ENCODE data around the gene CCDC171. TPM values are rescaled to one million over a fixed set of nuclear protein-coding genes. Genes with fewer than 3 reads are reported as not detected.

CCDC171 gene
- 8.1 and 13.3 TPM in 2 replicates for total RNA-seq (ENCODE audit: low replicate concordance)

DNA sequence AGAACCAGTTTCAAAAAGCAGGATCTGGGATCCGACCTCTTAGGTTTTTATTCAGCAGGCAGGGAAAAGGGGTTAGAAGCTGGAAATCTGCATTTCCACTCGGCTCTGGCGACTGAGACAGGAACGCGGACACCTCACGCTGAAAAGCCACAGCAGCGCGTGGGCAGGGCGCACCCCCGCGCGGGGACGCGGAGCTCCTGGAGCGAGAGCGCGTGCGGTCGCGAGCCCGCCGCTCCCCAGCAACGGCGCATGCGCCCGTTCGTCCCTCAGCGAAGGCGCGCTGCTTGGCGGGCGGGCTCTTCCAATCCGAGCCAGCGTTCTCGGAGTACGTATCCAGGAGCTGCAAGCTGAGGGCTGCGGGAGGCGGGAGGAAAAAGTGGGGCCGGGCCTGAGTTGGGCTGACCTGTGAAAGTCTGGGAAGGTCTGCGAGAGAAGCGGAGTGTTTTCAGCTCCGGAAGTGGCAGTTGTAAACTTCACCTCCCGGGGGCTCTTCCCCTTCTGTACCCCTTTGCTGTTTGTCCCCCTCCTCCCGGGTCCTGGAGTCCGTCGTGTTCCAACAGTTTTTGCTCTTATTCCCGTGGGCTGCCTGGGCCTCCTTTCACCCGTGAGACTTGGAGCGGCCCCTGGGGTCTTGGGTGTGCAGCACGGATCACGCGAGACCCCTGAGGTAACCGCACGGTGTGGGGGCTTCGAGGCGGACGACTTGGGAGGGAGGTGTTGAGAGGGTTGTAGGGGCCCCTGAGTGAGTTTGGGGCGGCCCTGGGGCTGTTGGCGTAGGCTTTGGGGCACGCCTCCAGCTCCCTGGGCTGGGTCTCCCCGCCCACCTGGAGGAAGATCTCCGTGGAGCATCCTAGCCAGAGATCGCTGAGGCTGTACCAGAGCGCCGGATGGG is at the start of gene CCDC171:
CCDC171 (plus strand) TSS at position 408 of the 892 bp plus-strand sequence. CDS start 11,046 bp downstream, outside the sequence.
- DNase-seq (ENCODE audit: low read depth): peak; percentile 94
- peak within 1 kb of the TSS; percentile 90 for H3K4me3 ChIP-seq (ENCODE audit: low read depth, low read length)
- TF ChIP-seq, protein P1, sequence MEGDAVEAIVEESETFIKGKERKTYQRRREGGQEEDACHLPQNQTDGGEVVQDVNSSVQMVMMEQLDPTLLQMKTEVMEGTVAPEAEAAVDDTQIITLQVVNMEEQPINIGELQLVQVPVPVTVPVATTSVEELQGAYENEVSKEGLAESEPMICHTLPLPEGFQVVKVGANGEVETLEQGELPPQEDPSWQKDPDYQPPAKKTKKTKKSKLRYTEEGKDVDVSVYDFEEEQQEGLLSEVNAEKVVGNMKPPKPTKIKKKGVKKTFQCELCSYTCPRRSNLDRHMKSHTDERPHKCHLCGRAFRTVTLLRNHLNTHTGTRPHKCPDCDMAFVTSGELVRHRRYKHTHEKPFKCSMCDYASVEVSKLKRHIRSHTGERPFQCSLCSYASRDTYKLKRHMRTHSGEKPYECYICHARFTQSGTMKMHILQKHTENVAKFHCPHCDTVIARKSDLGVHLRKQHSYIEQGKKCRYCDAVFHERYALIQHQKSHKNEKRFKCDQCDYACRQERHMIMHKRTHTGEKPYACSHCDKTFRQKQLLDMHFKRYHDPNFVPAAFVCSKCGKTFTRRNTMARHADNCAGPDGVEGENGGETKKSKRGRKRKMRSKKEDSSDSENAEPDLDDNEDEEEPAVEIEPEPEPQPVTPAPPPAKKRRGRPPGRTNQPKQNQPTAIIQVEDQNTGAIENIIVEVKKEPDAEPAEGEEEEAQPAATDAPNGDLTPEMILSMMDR (IDR thresholded peaks at IDR 0.05; ENCODE audit: insufficient read depth, low read length): no peak

DNA sequence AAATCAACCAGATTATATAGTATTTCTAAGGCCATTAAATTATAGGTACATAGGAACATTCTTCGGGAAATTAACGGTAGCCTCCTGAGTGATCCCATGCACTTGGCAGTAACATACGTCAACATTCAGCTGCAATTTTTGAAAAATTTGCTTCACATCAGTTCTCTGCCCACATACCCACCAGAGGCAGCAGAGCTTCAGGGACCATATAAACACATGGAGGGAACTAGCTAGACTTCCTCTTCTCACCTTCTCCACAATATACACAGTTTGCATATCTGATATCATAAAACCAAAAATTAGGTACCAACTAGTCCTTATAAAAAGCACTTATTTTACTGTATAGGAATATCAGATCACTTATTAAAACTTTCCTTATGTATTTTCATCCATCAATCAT is 46.9 kb upstream of the CCDC171 start:
- TF ChIP-seq, protein P1 (IDR thresholded peaks at IDR 0.05; ENCODE audit: insufficient read depth, low read length): no peak
- DNase-seq (ENCODE audit: low read depth): no peak
- no peak overlapping the region for H3K4me3 ChIP-seq (ENCODE audit: low read depth, low read length)

DNA sequence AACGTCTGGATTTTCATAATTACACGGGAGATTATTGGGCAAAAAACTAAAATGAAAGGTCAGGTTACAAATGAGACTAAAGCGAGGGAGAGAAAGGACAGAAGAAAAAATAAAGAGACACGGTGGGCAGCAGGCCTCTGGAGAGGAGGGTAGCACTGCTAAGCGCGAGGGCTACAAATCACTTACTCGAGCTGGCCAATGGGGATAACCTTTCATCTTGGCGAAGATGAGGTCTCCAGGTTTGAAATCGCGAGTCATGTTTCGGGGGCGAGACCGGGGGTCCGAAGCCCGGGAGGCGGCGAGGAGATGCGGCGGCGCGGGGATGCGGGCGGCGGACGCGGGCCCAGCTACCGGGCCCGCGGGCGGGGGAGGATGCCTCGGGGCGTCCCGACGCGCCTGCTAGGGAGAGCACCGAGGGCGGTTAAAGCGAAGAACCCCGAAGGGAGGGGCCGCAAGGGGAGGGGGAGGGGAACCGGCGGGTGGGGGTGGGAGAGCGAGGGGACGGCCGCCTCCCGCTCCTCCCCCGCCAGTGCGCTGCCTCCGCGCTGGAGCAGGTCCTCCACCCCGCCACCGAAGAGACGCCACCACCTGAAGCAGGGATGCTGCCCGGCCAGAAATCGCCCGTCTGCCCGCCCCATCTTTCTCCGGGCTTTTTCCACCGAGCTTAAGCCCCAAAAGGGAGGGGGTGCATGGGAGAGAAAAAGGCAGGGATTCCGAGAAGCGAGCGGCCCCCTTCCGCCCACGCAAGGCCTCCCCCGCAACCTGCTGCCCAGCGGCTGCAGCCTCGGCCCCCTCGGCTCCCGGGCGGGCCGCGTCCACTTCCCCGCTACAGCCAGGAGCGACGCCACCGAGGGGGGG is 42.7 kb upstream of the CCDC171 start:
- DNase-seq (ENCODE audit: low read depth): no peak
- TF ChIP-seq, protein P1 (IDR thresholded peaks at IDR 0.05; ENCODE audit: insufficient read depth, low read length): no peak
- peak overlapping the region; percentile 90 for H3K4me3 ChIP-seq (ENCODE audit: low read depth, low read length)

DNA sequence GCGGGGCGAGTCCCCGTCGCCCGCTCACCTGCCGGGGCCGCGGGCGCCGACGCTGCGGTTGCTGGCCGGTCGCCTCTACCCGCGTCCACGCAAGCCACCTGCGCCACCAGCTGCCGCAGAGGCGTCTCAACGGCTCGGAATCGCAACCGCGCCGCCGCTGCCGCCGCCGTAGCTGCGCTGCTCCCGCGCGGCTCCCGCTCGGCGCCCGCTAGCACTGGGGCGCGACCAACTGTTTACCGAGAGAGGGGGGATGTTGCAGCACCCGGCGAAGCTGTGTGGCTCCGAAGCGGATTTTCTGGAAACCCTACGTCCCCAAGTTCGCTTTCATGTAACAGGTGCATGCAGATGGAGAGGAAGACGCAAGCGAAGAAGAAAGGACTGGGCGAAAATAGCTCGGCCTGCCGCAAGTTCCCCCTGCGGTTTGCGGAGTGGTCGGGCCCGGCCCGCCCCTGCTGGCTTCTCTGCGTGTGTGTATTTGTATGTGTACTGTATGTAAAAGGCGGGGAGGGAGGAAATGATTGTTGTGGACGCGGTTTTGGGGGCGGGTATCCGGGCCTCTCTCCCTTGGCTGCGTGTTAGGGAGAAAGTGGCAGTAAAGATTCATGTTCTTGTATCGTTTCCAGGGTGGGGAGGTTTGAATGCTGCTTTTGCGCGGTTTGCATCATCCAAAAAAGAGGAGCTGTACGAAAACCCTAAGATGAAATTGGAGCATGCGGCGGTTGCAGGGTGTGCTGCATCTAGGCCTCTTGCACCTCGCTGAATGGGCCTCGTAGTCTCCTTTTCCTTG is 41.9 kb upstream of the CCDC171 start, which contains the start of gene PSIP1:
PSIP1 (minus strand) TSS at position 182 of the 787 bp plus-strand sequence. CDS start 782 bp downstream, outside the sequence.
- TF ChIP-seq, protein P1 (IDR thresholded peaks at IDR 0.05; ENCODE audit: insufficient read depth, low read length): no peak
- peak within 1 kb of the TSS; percentile 90 for H3K4me3 ChIP-seq (ENCODE audit: low read depth, low read length)

DNA sequence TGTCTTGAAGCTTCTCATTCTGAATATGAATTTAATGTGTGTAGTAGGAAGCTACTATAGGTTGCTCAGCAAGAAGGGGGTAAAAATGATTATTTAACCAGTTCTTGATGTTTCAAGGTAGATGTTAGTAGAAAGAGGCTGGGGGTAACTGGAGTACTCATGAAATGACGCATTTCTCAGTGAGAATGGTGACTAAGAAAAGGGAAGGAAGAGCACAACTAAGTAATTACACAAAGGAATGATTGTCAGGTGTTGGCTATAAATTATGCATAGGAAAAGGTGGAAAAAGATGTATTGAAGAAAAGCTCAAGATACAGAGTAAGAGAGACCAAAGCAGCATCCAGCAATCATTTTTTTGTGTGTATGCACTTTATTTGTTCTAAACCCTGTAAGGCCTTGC is 40.6 kb upstream of the CCDC171 start:
- no peak overlapping the region for H3K4me3 ChIP-seq (ENCODE audit: low read depth, low read length)
- no peak for DNase-seq (ENCODE audit: low read depth)
- TF ChIP-seq, protein P1 (IDR thresholded peaks at IDR 0.05; ENCODE audit: insufficient read depth, low read length): no peak

More for the DNA sequence above, 41.9 kb upstream of the CCDC171 start, which contains the start of gene PSIP1:
- DNase-seq (ENCODE audit: low read depth): peak; percentile 88

DNA sequence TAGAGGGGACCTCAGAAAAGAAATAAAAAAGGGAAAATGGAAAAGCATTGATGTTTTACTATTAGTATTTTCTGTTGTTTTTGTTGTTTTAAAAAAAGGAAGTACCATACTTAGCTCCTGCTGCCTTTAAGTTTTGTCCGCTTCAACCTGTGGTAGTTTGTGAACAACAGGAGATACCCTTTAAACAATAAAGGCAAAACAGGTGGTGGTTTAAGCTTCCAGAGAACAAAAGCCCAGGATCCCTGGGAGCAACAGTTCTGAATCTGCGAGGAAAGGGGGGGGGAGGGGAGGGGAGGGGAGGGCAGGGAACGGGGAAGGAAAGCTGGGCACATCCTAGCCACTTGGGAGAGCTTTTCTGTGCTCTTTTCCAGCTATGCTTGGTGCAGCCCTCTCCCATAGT is 40.0 kb upstream of the CCDC171 start:
- TF ChIP-seq, protein P1 (IDR thresholded peaks at IDR 0.05; ENCODE audit: insufficient read depth, low read length): no peak
- DNase-seq (ENCODE audit: low read depth): no peak

More for the DNA sequence above, 40.0 kb upstream of the CCDC171 start:
- no peak overlapping the region for H3K4me3 ChIP-seq (ENCODE audit: low read depth, low read length)

All from fibroblast of the aortic adventitia (primary cell).